Spleen (tissue), 7 donors: ENCODE results near the gene BTN1A1.

ENCODE experiments used
- POLR2A ChIP-seq, 3 donors: fragments of 450-650 bp; IDR thresholded peaks; one replicate each; pipeline ENCODE4 v1.5.1; 2017; ENCODE audit warnings: antibody characterized with exemption in 3 of 3, mild to moderate bottlenecking in 1 of 3
- TF ChIP-seq, protein P1 (sequence below), 11 experiments: fragments of 200-600 bp in 7 of 11; fragments of 450-650 bp in 4 of 11; sonication (generic) in 4 of 11; IDR thresholded peaks in 8 of 11; conservative IDR thresholded peaks in 3 of 11; 1 replicate in 7 of 11; 2 replicates in 4 of 11; pipeline versions ENCODE4 v1.4.0 to v1.8.0; 2016 to 2021; ENCODE audit warnings: antibody characterized with exemption in 11 of 11, inconsistent platforms in 4 of 11, mild to moderate bottlenecking in 1 of 11
- donor health status: DM: no; HTN: no; CAD: no; lungs with moderate emphysema.
- donor health status: DM: no; HTN: no; CAD: no.
- donor health status: DM: no; HTN: no; CAD: no.

DNA sequence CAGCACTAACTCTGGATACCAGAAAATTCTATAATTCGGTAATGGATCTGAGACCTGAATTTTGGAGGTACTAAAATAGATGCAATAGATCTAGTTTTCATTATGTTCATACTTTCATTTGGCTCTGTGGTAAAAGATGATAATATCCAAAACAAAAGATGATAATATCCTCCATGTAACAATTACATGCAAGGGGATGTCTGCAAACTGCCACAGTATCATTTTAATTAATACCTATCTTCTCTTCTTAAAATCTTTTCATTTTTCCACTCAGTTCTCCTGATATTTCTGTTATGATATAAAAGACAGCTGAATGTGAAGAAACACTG, 26.7 kb upstream of the BTN1A1 start:
- TF ChIP-seq, protein P1, sequence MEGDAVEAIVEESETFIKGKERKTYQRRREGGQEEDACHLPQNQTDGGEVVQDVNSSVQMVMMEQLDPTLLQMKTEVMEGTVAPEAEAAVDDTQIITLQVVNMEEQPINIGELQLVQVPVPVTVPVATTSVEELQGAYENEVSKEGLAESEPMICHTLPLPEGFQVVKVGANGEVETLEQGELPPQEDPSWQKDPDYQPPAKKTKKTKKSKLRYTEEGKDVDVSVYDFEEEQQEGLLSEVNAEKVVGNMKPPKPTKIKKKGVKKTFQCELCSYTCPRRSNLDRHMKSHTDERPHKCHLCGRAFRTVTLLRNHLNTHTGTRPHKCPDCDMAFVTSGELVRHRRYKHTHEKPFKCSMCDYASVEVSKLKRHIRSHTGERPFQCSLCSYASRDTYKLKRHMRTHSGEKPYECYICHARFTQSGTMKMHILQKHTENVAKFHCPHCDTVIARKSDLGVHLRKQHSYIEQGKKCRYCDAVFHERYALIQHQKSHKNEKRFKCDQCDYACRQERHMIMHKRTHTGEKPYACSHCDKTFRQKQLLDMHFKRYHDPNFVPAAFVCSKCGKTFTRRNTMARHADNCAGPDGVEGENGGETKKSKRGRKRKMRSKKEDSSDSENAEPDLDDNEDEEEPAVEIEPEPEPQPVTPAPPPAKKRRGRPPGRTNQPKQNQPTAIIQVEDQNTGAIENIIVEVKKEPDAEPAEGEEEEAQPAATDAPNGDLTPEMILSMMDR (IDR thresholded peaks at IDR 0.05 in 8 of 11, conservative IDR thresholded peaks at IDR 0.05 in 3 of 11), result no peak
- TF ChIP-seq POLR2A (IDR thresholded peaks at IDR 0.05), result no peak
